T-helper 2 cell treated with Interferon-gamma antibody and Interleukin-4, amounts not matched to agents 5 μg/mL and 100 μg/mL, for 36 hours (primary cell): ENCODE measurements around the gene DCLRE1B.

Source experiments
- DNase-seq: peaks from one replicate; pipeline ENCODE4 v3.0.0; 2021; ENCODE audit warnings: low spot score
- H3K27ac Mint-ChIP-seq: one replicate; pipeline ENCODE4 v1.8.0; 2021; ENCODE audit warnings: mild to moderate bottlenecking, mixed read lengths
- H3K27me3 Mint-ChIP-seq: one replicate; pipeline ENCODE4 v1.8.0; 2021; ENCODE audit warnings: low read depth, mixed read lengths
- H3K36me3 Mint-ChIP-seq: one replicate; pipeline ENCODE4 v1.8.0; 2021; ENCODE audit warnings: low read depth, mixed read lengths
- H3K4me1 Mint-ChIP-seq: one replicate; pipeline ENCODE4 v1.8.0; 2021; ENCODE audit warnings: low read depth, mixed read lengths
- H3K4me3 Mint-ChIP-seq: one replicate; pipeline ENCODE4 v1.8.0; 2022; ENCODE audit warnings: mild to moderate bottlenecking, moderate library complexity, mixed read lengths
- H3K9me3 Mint-ChIP-seq: one replicate; pipeline ENCODE4 v1.8.0; 2021; ENCODE audit warnings: mixed read lengths

The DCLRE1B gene

GRCh38 chr1:113872219-113872935 is 32.7 kb upstream of the DCLRE1B start:
- H3K4me1 Mint-ChIP-seq: peaks cover 74% of the 10 kb centered on the region
- H3K4me3 Mint-ChIP-seq: peak overlapping the region; percentile 91
- peaks cover 21% of the 10 kb centered on the region for H3K36me3 Mint-ChIP-seq
- H3K9me3 Mint-ChIP-seq: no peaks in the 10 kb centered on the region
- no peaks in the 10 kb centered on the region for H3K27me3 Mint-ChIP-seq
- peak overlapping the region; percentile 98 for H3K27ac Mint-ChIP-seq
- DNase-seq: peak; percentile 30

GRCh38 chr1:113874012-113874879 is 30.9 kb upstream of the DCLRE1B start:
- peak overlapping the region; percentile 64 for H3K4me3 Mint-ChIP-seq
- H3K36me3 Mint-ChIP-seq: peaks cover 13% of the 10 kb centered on the region
- peak; percentile 36 for DNase-seq
- peaks cover 71% of the 10 kb centered on the region for H3K4me1 Mint-ChIP-seq
- peak overlapping the region; percentile 85 for H3K27ac Mint-ChIP-seq
- H3K27me3 Mint-ChIP-seq: no peaks in the 10 kb centered on the region
- H3K9me3 Mint-ChIP-seq: peaks cover under 1% of the 10 kb centered on the region

- peaks cover 11% of the 10 kb centered on the region for H3K36me3 Mint-ChIP-seq
- peak overlapping the region; percentile 15 for H3K27ac Mint-ChIP-seq
- H3K9me3 Mint-ChIP-seq: peaks cover 7% of the 10 kb centered on the region
- no peak for DNase-seq
- peak overlapping the region; percentile 8 for H3K4me3 Mint-ChIP-seq
- no peaks in the 10 kb centered on the region for H3K27me3 Mint-ChIP-seq
- peaks cover 74% of the 10 kb centered on the region for H3K4me1 Mint-ChIP-seq
Observed at GRCh38 chr1:113875714-113876113, 29.4 kb upstream of the DCLRE1B start.

- no peak overlapping the region for H3K4me3 Mint-ChIP-seq
- H3K9me3 Mint-ChIP-seq: peaks cover 7% of the 10 kb centered on the region
- no peaks in the 10 kb centered on the region for H3K27me3 Mint-ChIP-seq
- H3K27ac Mint-ChIP-seq: no peak overlapping the region
- no peak for DNase-seq
- peaks cover 77% of the 10 kb centered on the region for H3K4me1 Mint-ChIP-seq
- H3K36me3 Mint-ChIP-seq: peaks cover 10% of the 10 kb centered on the region
Observed at GRCh38 chr1:113876176-113876575, 28.9 kb upstream of the DCLRE1B start.

GRCh38 chr1:113879739-113880038 is 25.4 kb upstream of the DCLRE1B start:
- Mint-ChIP-seq H3K36me3 (peaks cover 6% of the 10 kb centered on the region), H3K27ac (peak overlapping the region; percentile 77), H3K27me3 (no peaks in the 10 kb centered on the region), H3K4me3 (peak overlapping the region; percentile 51), H3K4me1 (peaks cover 58% of the 10 kb centered on the region), H3K9me3 (peaks cover 7% of the 10 kb centered on the region)
- DNase-seq: no peak

GRCh38 chr1:113881661-113882060 is 23.5 kb upstream of the DCLRE1B start:
- no peak overlapping the region for H3K4me3 Mint-ChIP-seq
- H3K27me3 Mint-ChIP-seq: no peaks in the 10 kb centered on the region
- H3K4me1 Mint-ChIP-seq: peaks cover 47% of the 10 kb centered on the region
- H3K36me3 Mint-ChIP-seq: peaks cover 6% of the 10 kb centered on the region
- H3K9me3 Mint-ChIP-seq: peaks cover 7% of the 10 kb centered on the region
- no peak for DNase-seq
- no peak overlapping the region for H3K27ac Mint-ChIP-seq

GRCh38 chr1:113886417-113887401 is 18.4 kb upstream of the DCLRE1B start:
- Mint-ChIP-seq H3K27me3 (no peaks in the 10 kb centered on the region), H3K4me3 (peak overlapping the region; percentile 34), H3K4me1 (peaks cover 25% of the 10 kb centered on the region), H3K36me3 (peaks cover 2% of the 10 kb centered on the region), H3K27ac (peak overlapping the region; percentile 7), H3K9me3 (no peaks in the 10 kb centered on the region)
- no peak for DNase-seq

GRCh38 chr1:113887402-113888175 is 17.5 kb upstream of the DCLRE1B start, which contains the start of gene BCL2L15:
Gene BCL2L15, minus strand, starts transcription at chr1:113887581. Its CDS starts 206 bp downstream, at chr1:113887375.
- Mint-ChIP-seq H3K4me1 (peaks cover 23% of the 10 kb centered on the region), H3K36me3 (peaks cover 5% of the 10 kb centered on the region), H3K9me3 (no peaks in the 10 kb centered on the region), H3K27me3 (no peaks in the 10 kb centered on the region), H3K27ac (peak within 1 kb of the TSS; percentile 7), H3K4me3 (peak within 1 kb of the TSS; percentile 34)
- DNase-seq: no peak

- H3K4me1 Mint-ChIP-seq: peaks cover 23% of the 10 kb centered on the region
- no peak overlapping the region for H3K4me3 Mint-ChIP-seq
- DNase-seq: no peak
- H3K36me3 Mint-ChIP-seq: peaks cover 22% of the 10 kb centered on the region
- no peaks in the 10 kb centered on the region for H3K27me3 Mint-ChIP-seq
- H3K27ac Mint-ChIP-seq: no peak overlapping the region
- no peaks in the 10 kb centered on the region for H3K9me3 Mint-ChIP-seq
Observed at GRCh38 chr1:113890816-113891215, 14.3 kb upstream of the DCLRE1B start.

- Mint-ChIP-seq H3K27ac (no peak overlapping the region), H3K36me3 (peaks cover 31% of the 10 kb centered on the region), H3K9me3 (no peaks in the 10 kb centered on the region), H3K27me3 (no peaks in the 10 kb centered on the region), H3K4me3 (no peak overlapping the region), H3K4me1 (peaks cover 20% of the 10 kb centered on the region)
- DNase-seq: no peak
Observed at GRCh38 chr1:113891631-113892220, 13.4 kb upstream of the DCLRE1B start.

- Mint-ChIP-seq H3K27ac (no peak overlapping the region), H3K4me1 (peaks cover 12% of the 10 kb centered on the region), H3K27me3 (no peaks in the 10 kb centered on the region), H3K36me3 (peaks cover 42% of the 10 kb centered on the region), H3K9me3 (no peaks in the 10 kb centered on the region), H3K4me3 (no peak overlapping the region)
- no peak for DNase-seq
Observed at GRCh38 chr1:113893267-113893666, 11.9 kb upstream of the DCLRE1B start.

- no peaks in the 10 kb centered on the region for H3K9me3 Mint-ChIP-seq
- H3K4me3 Mint-ChIP-seq: no peak overlapping the region
- peaks cover 59% of the 10 kb centered on the region for H3K36me3 Mint-ChIP-seq
- no peaks in the 10 kb centered on the region for H3K27me3 Mint-ChIP-seq
- peaks cover 19% of the 10 kb centered on the region for H3K4me1 Mint-ChIP-seq
- no peak overlapping the region for H3K27ac Mint-ChIP-seq
- no peak for DNase-seq
Observed at GRCh38 chr1:113895098-113895497, 10.0 kb upstream of the DCLRE1B start.

- Mint-ChIP-seq H3K4me3 (no peak overlapping the region), H3K27me3 (no peaks in the 10 kb centered on the region), H3K9me3 (no peaks in the 10 kb centered on the region), H3K36me3 (peaks cover 65% of the 10 kb centered on the region), H3K4me1 (peaks cover 21% of the 10 kb centered on the region), H3K27ac (no peak overlapping the region)
- DNase-seq: no peak
Observed at GRCh38 chr1:113895961-113896360, 9.2 kb upstream of the DCLRE1B start.
